ENCODE data around the gene ZMIZ1.

DNA sequence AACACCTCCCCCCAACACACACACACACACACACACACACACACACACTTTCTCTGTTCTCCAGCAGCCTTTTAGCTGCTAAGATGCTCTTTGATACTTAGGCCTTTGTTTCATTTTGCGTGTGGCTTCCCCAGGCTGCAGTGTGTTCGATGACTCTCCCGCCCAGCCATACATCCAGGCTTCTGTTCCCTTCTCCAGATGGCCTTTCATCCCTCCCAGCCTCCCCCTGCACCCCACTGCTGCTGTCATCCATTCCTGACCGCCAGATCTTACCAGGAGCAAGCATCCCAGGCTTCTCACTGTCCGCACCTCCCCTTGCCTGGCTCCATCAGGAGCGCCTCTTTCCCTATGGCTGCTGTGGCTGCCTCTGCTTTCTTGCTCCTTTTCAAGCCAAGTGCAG is 200.7 kb downstream of the ZMIZ1 start:
- TF ChIP-seq, protein P1, sequence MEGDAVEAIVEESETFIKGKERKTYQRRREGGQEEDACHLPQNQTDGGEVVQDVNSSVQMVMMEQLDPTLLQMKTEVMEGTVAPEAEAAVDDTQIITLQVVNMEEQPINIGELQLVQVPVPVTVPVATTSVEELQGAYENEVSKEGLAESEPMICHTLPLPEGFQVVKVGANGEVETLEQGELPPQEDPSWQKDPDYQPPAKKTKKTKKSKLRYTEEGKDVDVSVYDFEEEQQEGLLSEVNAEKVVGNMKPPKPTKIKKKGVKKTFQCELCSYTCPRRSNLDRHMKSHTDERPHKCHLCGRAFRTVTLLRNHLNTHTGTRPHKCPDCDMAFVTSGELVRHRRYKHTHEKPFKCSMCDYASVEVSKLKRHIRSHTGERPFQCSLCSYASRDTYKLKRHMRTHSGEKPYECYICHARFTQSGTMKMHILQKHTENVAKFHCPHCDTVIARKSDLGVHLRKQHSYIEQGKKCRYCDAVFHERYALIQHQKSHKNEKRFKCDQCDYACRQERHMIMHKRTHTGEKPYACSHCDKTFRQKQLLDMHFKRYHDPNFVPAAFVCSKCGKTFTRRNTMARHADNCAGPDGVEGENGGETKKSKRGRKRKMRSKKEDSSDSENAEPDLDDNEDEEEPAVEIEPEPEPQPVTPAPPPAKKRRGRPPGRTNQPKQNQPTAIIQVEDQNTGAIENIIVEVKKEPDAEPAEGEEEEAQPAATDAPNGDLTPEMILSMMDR (conservative IDR thresholded peaks at IDR 0.05; ENCODE audit: low read depth, low read length), result no peak
- no peak for TF ChIP-seq EZH2 (IDR thresholded peaks at IDR 0.05; ENCODE audit: borderline replicate concordance, low read depth, low read length, poor library complexity, severe bottlenecking)
